ENCODE measurements around the gene TRAPPC12.

TRAPPC12 gene

GRCh38 chr2:3469486-3469885 is 90.0 kb downstream of the TRAPPC12 start:
- no peak for DNase-seq (ENCODE audit: low read depth)

- DNase-seq (ENCODE audit: low read depth) = no peak
These were observed 90.7 kb downstream of the TRAPPC12 start for GRCh38 chr2:3470166-3470651.

DNA sequence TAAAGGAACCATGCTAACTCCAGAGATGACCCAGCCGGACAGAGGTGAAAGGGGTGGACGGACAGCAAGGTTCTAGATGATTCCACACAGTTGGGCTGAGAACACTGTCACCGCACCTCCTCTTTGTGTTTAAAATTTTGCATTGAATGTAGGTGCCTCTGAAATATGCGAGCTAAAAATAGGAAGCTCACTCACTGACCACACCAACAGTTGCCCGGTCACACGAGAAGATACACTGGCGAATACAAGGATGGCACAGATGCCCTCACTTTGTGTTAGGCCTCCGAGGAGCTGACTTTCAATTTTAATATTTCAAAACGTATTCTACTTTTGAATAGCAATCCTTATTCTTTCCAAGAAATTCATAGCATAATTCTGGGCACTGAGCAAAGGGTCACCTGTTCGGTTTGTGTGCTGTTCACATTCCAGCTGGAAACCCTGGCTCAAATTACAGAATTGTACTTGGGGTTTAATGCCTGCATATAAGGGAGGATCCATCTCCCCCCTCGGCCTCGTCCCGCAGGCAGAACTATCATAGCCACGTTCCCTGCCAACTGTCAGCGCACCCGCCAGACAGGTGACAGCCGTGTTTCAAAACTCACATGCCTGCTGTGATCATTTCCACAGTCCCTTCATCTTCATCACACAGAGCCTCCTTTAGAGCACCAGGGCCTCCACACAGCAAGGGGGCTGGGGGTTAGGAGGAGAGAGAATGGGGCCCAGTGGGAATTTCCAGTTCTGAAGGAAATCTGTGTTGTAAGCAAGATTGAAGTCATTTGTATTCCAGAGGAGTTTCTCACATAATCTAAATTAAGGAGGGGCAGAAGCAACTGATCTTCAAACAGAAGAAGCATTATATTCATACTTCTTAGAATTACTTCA is 91.6 kb downstream of the TRAPPC12 start:
- DNase-seq (ENCODE audit: low read depth) = no peak

DNA sequence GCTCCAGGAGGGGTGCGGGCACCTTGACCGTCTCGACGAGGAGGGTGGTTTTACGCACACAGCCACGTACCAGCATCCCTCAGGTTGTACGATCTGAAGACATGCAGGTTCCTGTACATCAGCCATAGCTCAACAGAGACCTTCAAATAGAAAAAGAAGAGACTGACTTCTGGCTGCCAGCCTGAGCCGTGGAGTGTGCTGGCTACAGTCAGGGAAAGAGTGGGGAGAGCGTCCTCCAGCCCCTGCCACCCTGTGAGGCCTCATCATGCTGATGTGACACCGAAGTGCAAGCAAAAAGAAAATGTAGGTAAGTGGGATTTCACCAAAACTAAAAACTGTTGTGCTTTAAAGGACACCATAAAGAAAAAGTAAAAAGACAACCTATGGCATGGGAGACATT is 92.8 kb downstream of the TRAPPC12 start:
- no peak for DNase-seq (ENCODE audit: low read depth)

DNA sequence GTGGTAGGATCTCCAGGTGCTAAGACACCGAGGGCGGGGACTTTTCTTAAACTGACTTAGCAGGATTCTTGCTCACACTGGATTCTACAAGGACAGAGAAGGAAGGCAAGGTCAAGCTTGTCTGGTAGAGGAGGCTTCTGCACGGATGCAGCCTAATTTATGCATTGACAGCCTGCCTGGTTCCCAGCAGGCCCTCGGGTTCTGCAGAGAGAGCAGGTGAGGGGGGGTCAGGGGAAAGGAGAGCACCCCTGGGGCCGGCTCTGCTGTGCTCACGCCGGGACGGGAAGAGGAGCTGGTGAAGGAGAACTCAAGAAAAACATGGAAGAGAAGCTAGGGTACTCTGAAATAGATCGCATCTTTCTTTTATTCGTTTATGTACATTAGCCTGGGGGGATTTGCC is 93.5 kb downstream of the TRAPPC12 start:
- DNase-seq (ENCODE audit: low read depth) = no peak

DNA sequence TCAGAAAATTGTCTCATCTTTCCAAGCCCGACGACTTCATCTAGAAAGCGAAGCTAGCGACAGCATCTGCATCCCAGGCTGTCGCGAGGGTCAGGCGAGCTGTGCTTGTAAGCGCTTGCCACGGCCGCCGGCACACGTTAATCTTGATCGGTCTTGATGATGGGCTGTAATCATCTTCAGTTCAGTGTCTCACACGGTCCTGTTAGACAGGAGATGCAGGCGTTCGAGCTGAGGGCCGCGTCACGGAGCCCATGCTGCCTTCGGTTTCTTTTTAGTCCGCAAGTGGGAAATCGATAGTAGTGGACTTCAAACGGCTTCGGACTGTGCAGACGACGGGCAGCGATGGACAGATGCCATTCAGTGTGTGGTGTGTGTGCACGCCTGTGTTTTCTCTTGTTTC is 96.3 kb downstream of the TRAPPC12 start:
- no peak for DNase-seq (ENCODE audit: low read depth)

- no peak for DNase-seq (ENCODE audit: low read depth)
These were observed 97.0 kb downstream of the TRAPPC12 start for GRCh38 chr2:3476321-3476984.

GRCh38 chr2:3476985-3477327 is 97.5 kb downstream of the TRAPPC12 start:
- DNase-seq (ENCODE audit: low read depth) = no peak

DNA sequence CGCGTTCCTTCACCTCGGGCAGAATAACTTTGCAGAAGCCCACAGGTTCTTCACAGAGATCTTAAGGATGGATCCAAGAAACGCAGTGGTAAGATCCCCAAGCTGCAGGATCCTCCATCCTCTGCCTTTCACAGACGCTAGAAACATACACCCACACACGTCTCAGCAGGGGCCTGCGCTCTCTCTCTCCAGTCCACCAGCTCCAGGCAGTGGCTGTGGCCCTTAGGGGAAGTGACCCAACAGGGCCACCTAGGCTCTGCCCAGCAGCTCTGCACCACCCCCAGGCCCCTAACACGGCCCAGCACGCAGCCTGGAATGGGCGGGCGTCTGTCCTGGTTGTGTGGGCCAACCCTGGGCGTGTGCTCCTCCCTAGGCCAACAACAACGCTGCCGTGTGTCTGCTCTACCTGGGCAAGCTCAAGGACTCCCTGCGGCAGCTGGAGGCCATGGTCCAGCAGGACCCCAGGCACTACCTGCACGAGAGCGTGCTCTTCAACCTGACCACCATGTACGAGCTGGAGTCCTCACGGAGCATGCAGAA is 99.4 kb downstream of the TRAPPC12 start:
- DNase-seq (ENCODE audit: low read depth) = no peak

- DNase-seq (ENCODE audit: low read depth) = no peak
These were observed 100.2 kb downstream of the TRAPPC12 start for GRCh38 chr2:3479430-3480320.

DNA sequence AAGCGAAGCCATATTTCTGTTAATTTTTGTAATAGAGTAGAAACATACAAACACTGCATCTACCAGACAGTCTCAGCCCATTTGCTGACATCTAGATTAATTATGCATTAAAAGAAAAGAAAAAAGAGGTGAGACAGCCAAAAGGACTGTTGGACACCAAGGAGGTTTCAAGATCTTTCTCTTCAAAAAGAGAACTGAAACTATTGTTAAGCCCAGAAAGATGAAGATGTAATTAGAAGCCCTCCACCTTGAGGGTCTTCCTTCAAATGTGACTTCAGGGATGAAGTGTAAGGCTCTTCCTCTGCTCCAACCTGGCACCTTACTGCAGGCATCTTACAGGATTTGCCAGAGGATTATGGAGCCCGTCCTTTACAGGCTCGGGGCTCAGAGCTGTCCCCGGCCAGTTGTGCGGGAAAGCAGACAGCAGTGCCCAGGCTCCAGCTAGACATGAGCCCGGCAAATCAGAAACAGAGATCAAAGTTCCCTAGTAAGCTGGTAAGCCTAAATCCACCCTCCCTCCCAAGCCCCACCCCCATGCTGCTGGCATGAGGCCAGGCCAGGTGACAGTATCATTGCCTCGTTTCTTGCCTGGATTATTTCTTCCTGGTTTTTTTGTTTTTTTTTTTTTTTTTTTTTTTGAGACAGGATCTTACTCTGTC is 101.0 kb downstream of the TRAPPC12 start:
- DNase-seq (ENCODE audit: low read depth) = no peak

GRCh38 chr2:3481011-3481400 is 101.5 kb downstream of the TRAPPC12 start:
- DNase-seq (ENCODE audit: low read depth) = no peak

- no peak for DNase-seq (ENCODE audit: low read depth)
These were observed 102.4 kb downstream of the TRAPPC12 start for GRCh38 chr2:3481736-3482362.

DNA sequence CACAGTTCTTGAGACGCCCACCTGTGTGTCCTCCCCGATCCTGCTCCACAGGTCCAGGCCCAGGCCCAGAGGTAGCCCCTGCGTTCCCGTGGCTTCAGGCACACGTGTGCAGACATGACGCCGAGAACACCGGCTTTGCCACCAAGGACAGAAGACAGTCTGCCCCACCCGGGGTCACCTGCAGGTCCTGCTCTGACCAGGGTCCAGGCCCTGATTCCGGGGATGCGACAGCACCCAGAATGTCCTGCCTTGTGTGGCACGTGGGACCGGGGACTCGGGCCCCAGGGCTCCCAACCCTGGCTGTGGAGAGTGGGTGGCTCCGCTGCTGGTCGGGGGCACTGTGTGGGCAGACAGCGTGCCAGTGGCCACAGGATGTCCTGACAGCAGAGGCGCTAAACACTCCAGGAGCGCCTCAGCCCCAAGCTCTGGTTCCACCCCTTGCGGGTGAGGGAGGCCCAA is 102.9 kb downstream of the TRAPPC12 start:
- no peak for DNase-seq (ENCODE audit: low read depth)

DNA sequence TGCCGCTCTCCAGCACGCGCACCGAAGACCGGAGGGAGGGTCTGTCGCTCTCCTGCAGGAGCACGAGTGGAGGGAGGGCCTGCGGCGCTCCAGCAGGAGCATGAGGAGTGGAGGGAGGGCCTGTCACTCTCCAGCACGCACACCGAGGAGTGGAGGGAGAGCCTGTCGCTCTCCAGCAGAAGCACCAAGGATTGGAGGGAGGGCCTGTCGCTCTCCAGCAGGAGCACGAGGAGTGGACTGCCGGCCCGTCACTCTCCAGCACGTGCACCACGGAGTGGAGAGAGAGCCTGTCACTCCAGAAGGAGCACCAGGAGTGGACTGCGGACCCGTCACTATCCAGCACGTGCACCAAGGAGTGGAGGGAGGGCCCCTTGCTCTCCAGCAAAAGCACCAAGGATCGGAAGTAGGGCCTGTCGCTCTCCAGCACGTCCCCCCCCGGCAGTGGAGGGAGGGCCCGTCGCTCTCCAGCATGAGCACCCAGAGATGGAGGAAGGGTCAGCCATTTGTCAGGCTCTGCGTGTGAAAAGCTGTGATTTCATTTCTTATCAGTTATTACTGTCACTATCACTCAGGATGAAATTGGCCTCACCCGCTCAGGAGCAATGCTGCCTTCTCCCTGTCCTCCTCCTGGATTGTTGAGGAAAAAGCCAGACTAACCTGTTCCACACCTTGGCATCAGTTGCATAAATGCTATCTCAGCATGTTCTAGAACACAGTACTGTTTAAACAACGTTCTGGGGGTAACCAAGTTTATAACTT is 103.9 kb downstream of the TRAPPC12 start:
- no peak for DNase-seq (ENCODE audit: low read depth)

DNA sequence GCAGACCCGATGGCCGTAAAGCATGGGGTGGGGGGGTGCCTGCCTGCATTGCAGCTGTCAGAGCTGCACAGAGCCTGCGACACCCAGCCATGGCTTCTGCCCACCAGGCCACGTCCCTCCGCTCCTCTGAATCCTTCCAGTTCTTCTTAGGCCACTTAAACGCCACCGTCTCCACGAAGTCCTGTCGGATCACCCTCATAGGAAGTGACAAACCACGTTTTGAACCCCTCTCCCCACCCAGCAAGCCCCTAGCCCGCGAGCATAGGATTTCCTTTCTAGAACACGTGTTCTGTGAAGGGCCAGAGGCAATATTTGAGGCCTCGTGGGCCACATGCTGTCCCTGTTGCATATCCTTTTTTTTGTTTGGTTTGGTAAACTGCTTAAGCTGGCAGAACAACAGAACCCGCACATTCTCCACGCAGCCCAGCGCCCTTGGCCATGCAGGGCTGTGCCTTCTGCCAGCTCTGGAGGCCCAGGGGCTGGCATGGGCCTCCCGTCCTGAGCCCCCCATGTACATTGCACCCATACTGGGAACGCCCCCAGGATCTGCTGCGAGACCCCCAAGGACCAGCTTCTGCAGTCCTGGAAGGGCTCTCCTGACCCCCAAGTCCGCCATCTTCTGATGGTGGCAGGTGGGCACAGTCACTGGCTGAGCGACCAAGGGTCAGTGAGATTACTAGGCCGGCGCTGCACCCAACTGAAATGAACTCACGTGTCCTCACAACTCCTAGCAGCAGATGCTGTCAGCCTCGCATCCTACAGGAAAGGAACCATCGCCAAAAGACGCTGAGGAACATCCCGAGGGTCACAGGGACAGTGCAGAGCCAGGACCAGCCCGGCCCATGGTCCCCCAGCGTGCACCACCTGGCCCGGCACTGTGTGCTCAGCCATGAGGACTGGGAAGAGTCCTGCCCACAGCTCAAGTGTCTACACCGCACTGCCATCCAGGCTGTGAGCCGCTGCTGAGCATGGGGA is 104.8 kb downstream of the TRAPPC12 start:
- no peak for DNase-seq (ENCODE audit: low read depth)

- DNase-seq (ENCODE audit: low read depth) = no peak
These were observed 105.7 kb downstream of the TRAPPC12 start for GRCh38 chr2:3485166-3485565.

DNA sequence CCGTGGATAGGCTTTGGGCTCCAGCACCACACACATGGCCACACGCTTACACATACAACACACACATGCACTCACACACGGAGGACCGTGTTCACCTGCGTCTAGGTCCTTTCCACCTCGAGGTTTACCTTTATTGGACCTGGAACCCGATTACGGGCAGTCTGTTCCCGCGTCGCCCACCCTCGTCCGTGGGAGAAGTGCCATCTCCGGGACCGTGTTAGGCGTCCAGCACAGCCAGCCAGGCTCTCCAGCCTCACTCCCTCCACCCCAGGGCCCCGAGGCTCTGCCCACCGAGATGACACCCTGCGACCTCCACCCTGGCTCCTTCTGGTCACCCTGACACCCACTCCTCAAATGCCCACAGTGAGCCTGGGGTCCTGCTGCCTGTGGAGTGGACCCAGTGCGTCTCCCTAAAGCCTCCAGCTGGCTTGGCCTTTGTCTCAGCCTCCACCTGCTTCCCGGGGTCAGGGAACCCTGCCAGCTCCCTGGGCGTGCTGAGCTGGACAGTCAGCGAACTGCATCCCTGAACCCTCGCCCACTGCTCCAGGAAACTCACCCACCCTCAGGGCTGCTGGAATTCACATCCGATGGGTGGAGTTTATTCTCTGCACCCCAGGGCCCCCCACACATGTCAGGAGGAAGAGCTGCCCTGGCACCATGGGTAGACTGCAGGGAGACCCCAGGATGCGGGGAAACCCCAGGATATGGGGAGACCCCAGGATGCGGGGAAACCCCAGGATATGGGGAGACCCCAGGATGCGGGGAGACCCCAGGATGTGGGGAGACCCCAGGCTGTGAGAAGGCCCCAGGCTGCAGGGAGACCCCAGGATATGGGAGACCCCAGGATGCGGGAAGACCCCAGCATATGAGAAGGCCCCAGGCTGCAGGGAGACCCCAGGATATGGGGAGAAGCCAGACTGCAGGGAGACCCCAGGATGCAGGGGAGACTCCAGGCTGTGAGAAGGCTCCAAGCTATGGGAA is 106.8 kb downstream of the TRAPPC12 start:
- DNase-seq (ENCODE audit: low read depth) = no peak
